ENCODE results near the gene CXCL6.
A peak's percentile ranks its signal among the peaks of the same experiment; 100 is the strongest.

Gene CXCL6

DNA sequence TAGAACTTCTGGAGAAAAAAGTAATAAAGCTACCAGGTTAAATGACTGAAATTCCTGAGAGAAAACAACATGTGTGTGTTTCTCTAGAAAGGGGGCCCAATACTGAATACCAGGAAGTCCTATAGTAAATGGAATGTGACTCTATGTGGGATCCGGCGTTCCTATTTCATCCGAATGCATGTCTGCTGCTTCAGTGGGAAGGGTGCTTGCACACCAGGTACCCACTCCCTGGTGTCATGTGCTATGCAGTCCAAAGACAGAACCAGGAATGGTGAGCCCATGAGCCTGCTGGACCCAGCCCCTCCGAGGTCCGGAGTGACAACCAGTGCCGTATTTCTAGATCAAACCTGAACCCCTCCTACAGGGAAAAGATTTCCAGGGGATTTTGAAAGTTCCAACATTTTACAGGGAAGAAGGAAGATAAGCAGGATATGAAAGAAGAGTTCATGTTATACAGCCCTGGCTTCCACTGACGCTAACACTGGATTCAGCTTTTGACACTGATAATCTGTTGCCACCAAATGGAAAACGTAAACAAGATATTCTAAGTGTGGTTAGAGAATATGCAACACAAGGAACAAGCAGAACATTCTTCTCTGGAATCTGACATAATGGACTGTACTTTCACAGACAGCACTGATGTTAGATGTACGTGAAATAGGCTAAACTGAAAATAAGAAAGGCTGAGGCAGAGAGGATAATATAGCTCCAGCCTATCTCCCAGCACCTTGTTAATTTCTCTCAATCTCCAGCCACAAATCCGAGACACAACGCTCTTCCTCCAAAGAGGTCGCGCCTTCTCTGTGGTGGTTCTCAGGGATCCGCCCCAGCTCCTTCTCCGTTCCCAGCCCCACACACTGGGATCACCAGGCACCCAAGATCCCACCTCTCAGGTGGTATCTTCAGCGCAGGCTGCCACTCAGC, 32.0 kb downstream of the CXCL6 start:
- DNase-seq = peak in 1 of 2 experiments; percentile 8

DNA sequence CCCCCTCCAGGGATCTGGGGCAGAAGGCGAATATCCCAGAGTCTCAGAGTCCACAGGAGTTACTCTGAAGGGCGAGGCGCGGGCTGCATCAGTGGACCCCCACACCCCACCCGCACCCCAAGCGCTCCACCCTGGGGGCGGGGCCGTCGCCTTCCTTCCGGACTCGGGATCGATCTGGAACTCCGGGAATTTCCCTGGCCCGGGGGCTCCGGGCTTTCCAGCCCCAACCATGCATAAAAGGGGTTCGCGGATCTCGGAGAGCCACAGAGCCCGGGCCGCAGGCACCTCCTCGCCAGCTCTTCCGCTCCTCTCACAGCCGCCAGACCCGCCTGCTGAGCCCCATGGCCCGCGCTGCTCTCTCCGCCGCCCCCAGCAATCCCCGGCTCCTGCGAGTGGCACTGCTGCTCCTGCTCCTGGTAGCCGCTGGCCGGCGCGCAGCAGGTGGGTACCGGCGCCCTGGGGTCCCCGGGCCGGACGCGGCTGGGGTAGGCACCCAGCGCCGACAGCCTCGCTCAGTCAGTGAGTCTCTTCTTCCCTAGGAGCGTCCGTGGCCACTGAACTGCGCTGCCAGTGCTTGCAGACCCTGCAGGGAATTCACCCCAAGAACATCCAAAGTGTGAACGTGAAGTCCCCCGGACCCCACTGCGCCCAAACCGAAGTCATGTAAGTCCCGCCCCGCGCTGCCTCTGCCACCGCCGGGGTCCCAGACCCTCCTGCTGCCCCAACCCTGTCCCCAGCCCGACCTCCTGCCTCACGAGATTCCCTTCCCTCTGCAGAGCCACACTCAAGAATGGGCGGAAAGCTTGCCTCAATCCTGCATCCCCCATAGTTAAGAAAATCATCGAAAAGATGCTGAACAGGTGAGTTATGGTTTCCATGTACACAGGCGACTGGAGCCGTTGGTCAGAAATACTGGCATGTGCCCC, 32.9 kb downstream of the CXCL6 start, which contains the start of gene CXCL1:
CXCL1 (plus strand) TSS at position 264 of the 926 bp plus-strand sequence; CDS start at position 342, 78 bp downstream.
- peak; percentile 27 to 28 for DNase-seq

DNA sequence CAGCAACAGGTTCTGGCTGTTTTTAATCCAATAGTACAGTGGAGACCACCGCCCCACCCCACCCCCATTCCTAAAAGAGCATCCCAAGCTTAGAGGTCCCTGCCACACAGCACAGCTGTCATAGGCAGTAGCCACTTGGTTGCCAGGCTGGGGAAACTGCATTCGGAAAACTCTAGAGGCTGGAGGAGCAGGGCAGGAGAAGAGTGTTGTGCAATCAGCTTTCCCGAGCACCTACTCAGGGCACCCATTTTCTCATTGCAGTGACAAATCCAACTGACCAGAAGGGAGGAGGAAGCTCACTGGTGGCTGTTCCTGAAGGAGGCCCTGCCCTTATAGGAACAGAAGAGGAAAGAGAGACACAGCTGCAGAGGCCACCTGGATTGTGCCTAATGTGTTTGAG, 33.8 kb downstream of the CXCL6 start:
- DNase-seq = peak; percentile 79 to 83

DNA sequence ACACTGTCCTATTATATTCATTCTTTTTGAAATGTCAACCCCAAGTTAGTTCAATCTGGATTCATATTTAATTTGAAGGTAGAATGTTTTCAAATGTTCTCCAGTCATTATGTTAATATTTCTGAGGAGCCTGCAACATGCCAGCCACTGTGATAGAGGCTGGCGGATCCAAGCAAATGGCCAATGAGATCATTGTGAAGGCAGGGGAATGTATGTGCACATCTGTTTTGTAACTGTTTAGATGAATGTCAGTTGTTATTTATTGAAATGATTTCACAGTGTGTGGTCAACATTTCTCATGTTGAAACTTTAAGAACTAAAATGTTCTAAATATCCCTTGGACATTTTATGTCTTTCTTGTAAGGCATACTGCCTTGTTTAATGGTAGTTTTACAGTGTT, 34.3 kb downstream of the CXCL6 start:
- peak; percentile 12 to 39 for DNase-seq

DNA sequence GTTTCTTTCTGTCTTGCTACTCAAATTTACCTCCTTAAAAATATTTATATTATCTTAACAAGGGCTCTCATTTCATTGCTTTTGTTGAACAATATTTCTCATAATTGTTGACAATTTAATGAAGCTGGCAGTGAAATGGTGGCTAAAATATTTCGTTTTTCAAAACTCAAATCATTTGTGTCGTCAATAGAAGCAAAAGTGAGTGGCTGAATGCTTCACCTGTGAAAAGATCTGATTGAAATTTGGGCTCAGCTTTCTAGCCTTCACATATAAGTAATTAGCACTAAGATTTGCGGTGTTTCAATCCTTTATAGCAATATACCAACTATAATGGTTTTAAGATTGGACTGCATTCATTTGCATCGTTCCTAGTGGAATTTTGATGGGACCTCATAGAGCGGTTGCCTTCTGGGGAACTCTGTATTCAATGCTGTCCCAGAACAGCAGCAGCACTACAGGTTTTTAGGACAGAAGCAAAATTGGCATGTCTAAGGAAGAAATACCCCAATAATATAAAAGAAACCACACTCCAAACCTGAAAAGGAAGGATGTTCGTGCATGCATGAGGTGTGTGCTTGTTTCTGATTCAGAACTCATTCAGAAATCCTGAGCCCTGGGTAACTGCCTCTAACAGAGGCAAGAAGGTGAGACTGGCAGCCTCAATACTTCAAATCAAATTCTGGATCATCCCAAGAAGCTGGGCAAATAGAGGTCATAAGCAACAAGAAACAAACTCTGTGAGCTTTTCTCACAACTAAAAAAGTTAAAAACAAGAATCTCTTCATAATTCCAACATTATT, 35.2 kb downstream of the CXCL6 start:
- DNase-seq = no peak

DNA sequence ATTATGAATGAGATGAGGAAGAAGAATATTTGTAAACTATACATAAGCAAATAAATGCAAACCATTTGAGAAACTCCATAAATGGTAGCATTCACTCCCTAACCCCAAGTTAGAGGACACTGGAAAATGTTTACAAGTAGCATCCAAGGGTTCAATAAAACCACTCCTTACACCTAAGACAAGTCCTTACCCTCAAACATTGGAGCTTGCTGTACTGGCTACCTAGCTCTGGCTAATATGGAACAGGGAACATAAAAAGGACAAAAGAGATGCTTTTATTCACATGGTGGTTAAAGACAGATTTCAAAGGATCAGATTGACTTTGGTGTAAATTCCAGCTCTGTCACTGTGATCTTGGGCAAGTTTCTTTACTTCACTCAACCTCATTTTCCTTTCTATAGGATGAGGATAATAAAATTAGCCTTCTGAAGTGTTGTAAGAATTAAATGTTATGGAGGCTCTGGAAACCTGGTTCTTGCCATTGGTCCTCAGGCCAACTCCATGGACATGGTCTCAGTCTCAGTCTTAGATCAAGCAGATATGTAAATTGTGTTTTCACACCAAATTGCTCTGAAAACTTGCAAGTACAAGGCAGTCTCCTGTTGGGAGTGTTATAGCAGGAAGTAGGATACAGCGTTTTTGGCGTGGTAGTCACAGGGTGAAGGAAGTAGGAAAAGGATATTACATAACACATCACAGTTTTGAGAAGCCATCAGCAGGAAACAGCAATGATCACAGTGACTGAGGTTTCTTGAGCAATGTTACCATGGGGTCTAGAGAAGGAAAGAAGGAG, 36.0 kb downstream of the CXCL6 start:
- DNase-seq = peak; percentile 96 to 98

DNA sequence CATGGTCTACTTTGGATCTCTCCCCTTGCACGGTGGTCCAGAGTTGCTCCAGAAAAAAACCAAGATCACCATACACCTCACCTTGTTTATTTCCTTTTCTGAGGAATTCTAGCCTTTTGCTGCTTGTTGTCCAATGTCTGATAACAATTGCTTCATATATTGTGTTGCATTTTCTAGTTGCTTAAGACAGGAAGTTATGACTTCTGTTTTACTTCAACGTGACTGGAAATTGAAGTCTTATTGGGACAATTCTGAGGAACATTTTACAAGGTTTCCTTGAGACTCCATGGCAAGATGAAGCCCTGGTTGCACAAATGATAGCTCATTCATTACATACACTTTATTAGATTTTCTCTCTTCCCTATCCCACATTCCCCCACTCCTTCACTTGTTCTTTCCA, 37.9 kb downstream of the CXCL6 start:
- DNase-seq = peak in 1 of 2 experiments; percentile 9

DNA sequence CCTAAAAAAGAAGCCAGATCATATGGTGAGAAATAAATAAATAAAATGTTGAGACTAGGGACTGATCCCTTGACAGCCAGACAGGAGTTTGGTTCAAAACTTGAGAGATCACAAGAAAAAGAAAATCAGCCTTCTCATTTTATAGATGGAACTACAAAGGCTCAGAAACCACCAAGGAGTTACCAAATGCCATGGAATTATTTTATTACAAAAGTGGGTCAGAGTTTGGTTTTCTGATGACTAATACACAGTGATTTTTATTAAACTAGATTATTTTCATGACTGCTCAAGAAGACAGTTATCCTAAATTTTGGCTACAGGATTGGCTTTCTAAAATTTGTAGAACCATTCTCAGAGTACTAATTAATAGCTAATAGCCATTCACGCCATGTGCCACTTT, 38.9 kb downstream of the CXCL6 start:
- no peak for DNase-seq

DNA sequence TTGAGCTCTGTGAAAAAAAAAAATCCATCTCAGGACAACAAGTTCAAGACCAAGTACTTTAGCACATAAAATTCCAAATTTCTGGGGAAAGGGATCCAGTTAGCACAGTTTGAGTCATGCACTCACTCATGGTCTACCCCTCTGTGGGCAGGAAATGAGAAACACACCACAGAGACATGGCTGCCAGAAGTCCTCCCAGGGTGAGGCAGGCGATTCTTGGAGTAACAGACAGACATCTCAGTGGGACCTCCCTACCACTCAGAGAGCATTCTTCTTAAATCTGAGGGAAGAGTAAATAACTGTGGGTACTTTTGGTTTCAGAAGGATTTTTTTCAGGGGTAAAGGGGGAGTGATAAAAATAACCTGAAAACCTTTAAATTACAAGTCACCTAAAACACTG, 46.8 kb downstream of the CXCL6 start:
- DNase-seq = no peak

DNA sequence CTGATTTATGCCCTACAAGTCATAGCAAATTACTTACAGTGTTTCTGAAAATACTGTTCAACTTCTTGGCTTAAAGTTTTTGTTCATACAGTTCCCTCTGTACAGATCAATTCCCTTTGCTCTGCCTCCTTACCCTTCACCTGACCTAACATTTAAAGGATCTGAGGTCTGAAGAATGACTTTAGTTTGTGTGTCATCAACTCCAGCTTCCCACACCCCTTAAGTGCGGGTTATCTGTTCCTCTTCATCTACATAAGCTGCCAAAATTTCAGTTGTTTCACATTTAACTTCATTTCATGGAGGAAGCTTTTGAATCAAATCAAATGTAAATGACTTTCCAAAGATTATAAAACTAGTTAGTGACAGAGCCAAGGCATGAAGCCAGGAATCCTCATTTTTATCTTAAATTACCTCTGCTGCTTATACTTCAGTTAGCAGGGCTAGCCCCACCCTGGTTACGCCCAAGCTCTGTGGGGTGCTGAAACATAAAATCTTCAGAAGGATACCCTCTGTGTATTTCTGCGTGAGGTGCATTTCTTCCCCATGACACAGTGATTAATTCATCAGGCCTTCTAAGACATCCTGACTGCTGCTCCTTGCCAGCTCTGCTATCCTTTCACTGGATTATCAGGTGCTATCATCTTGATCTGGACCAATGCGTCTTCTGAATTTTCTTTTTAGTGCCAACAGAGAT, 49.2 kb downstream of the CXCL6 start:
- DNase-seq = no peak
